Endothelial cell of umbilical vein (primary cell): Measurements from ENCODE around the gene PHB1. TPM values are rescaled to one million over a fixed set of nuclear protein-coding genes. Genes with fewer than 3 reads are reported as not detected.

Experiments used
- BruUV-seq: library from RNA; stranded (reverse); fragments of 400-500 nt; replicated peaks from 2 replicates; lab custom pipeline; 2021; lab: Mats Ljungman, UMichigan
- CTCF ChIA-PET: fragments of 300-600, 350-600 bp; sonication (Branson Sonifier 250); formaldehyde crosslinking; loops from one replicate; lab custom pipeline; 2021; ENCODE audit warnings: antibody characterized with exemption, inconsistent platforms; lab: Charles Lee
- POLR2A ChIA-PET: fragments of 300-600, 350-600 bp; sonication (Branson Sonifier 250); formaldehyde crosslinking; loops from one replicate; lab custom pipeline; 2021; ENCODE audit warnings: antibody characterized with exemption, inconsistent platforms; lab: Charles Lee
- DNase-seq: peaks from one replicate; pipeline ENCODE4 v3.0.0-alpha.2; 2011; ENCODE audit warnings: low read depth, low spot score
- FAIRE-seq: peaks from 2 replicates; lab custom pipeline; 2011; peaks lifted over from hg19 to GRCh38; lab: Jason Lieb, UNC
- H2AFZ ChIP-seq: 2 replicates; pipeline ENCODE4 v1.6.0; 2012; ENCODE audit warnings: low read depth, low read length, control low read depth, inconsistent platforms
- H3K27ac ChIP-seq: 2 replicates; pipeline ENCODE4 v1.5.1; 2011; ENCODE audit warnings: low read depth, mild to moderate bottlenecking, control low read depth, low read length, moderate library complexity; ENCODE audit not compliant: insufficient read depth
- H3K27me3 ChIP-seq, 2 experiments: 2 replicates each; pipeline versions ENCODE4 v1.6.0 to v1.6.1; 2011; ENCODE audit warnings: low read length in 2 of 2, mixed read lengths in 1 of 2; ENCODE audit not compliant: control insufficient read depth in 2 of 2, insufficient read depth in 2 of 2
- H3K36me3 ChIP-seq, 2 experiments: 2 replicates in 1 of 2; 3 replicates in 1 of 2; pipeline ENCODE4 v1.5.1; 2011; ENCODE audit warnings: low read length in 2 of 2, mild to moderate bottlenecking in 1 of 2, moderate library complexity in 1 of 2; ENCODE audit not compliant: control insufficient read depth in 2 of 2, insufficient read depth in 2 of 2; ENCODE audit errors: extremely low read depth in 1 of 2
- H3K4me1 ChIP-seq: 3 replicates; pipeline ENCODE4 v1.5.1; 2011; ENCODE audit warnings: mild to moderate bottlenecking, low read length; ENCODE audit not compliant: control insufficient read depth, insufficient read depth; ENCODE audit errors: extremely low read depth
- H3K4me2 ChIP-seq: 2 replicates; pipeline ENCODE4 v1.6.1; 2011; ENCODE audit warnings: low read length, control low read depth, mixed read lengths; ENCODE audit not compliant: insufficient read depth
- H3K4me3 ChIP-seq, 3 experiments: fragments of 200-600 bp in 1 of 3; sonication (generic), shearing (Covaris generic) in 1 of 3; replicated peaks in 1 of 3; 2 replicates each; pipeline ENCODE4 v1.5.1; 2011 to 2016; ENCODE audit warnings: control low read depth in 3 of 3, low read length in 3 of 3, mild to moderate bottlenecking in 2 of 3, inconsistent platforms in 1 of 3, low read depth in 1 of 3, moderate library complexity in 1 of 3; ENCODE audit not compliant: insufficient read depth in 1 of 3
- H3K79me2 ChIP-seq: 2 replicates; pipeline ENCODE4 v1.6.0; 2012; ENCODE audit warnings: low read length, inconsistent platforms; ENCODE audit not compliant: control insufficient read depth, insufficient read depth
- H3K9ac ChIP-seq: replicated peaks from 2 replicates; pipeline ENCODE3; 2011; ENCODE audit warnings: low read length, control low read depth; ENCODE audit not compliant: insufficient read depth; ENCODE audit errors: extremely low read depth
- H3K9me1 ChIP-seq: replicated peaks from 3 replicates; pipeline ENCODE4 v1.6.0; 2011; ENCODE audit warnings: mild to moderate bottlenecking, low read length; ENCODE audit not compliant: control insufficient read depth, insufficient read depth; ENCODE audit errors: extremely low read depth
- H3K9me3 ChIP-seq: replicated peaks from 2 replicates; pipeline ENCODE4 v1.5.1; 2012; ENCODE audit warnings: low read length, inconsistent platforms; ENCODE audit not compliant: control insufficient read depth, insufficient read depth
- H4K20me1 ChIP-seq: replicated peaks from 2 replicates; pipeline ENCODE3; 2011; ENCODE audit warnings: mild to moderate bottlenecking, low read length; ENCODE audit not compliant: control insufficient read depth, insufficient read depth; ENCODE audit errors: extremely low read depth
- EZH2 ChIP-seq: IDR thresholded peaks from 2 replicates; pipeline ENCODE4 v1.6.1; 2012; ENCODE audit warnings: borderline replicate concordance, low read depth, mild to moderate bottlenecking, moderate library complexity, low read length, inconsistent platforms; ENCODE audit not compliant: severe bottlenecking
- FOS ChIP-seq: IDR thresholded peaks from 2 replicates; pipeline ENCODE4 v1.6.1; 2011; ENCODE audit warnings: mild to moderate bottlenecking, low read length, moderate library complexity, borderline replicate concordance; ENCODE audit not compliant: insufficient read depth
- GATA2 ChIP-seq: IDR thresholded peaks from 2 replicates; pipeline ENCODE4 v1.7.0; 2011; ENCODE audit warnings: low read depth, mild to moderate bottlenecking, moderate library complexity, mixed read lengths, low read length; ENCODE audit not compliant: insufficient read length, insufficient read depth
- JUN ChIP-seq: IDR thresholded peaks from 2 replicates; pipeline ENCODE4 v1.6.1; 2011; ENCODE audit warnings: borderline replicate concordance, low read depth; ENCODE audit not compliant: insufficient read length, insufficient read depth
- MAX ChIP-seq: IDR thresholded peaks from 2 replicates; pipeline ENCODE4 v1.6.1; 2011; ENCODE audit not compliant: insufficient read depth, insufficient read length
- MYC ChIP-seq: IDR thresholded peaks from one replicate; pipeline ENCODE4 v1.6.1; 2011; ENCODE audit warnings: mild to moderate bottlenecking, low read depth, low read length
- POLR2A ChIP-seq: IDR thresholded peaks from 2 replicates; pipeline ENCODE4 v1.6.1; 2012; ENCODE audit warnings: low read depth, mild to moderate bottlenecking, control low read depth, low read length
- POLR2AphosphoS5 ChIP-seq: IDR thresholded peaks from 2 replicates; pipeline ENCODE4 v1.6.1; 2012; ENCODE audit warnings: low read depth, mild to moderate bottlenecking, control low read depth, low read length, moderate library complexity; ENCODE audit not compliant: insufficient read depth
- dilution Hi-C: fragments of 300-500 bp; cut with MboI; formaldehyde crosslinking; loops from one replicate; pipeline ENCODE4 v1.15.0; 2019; ENCODE audit warnings: low sequenced_read_pairs; ENCODE audit not compliant: extremely low pct_ligation_motif_present
- intact Hi-C: fragments of 100-400 bp; cut with micrococcal nuclease; formaldehyde crosslinking; loops from one replicate; pipeline ENCODE4 v1.10.0; 2022
- polyA plus RNA-seq, 4 experiments: library from polyadenylated mRNA; depleted of rRNA in 3 of 4; stranded (reverse) in 3 of 4; unstranded in 1 of 4; fragments of >200 nt; gene quantifications; 2 replicates each; pipeline versions ENCODE4 v1.2.1 to v1.2.3, GENCODE V29; 2011 to 2012; ENCODE audit warnings: missing spikeins in 1 of 4
- total RNA-seq: library from RNA; stranded (reverse); gene quantifications from 2 replicates; pipeline ENCODE4 v1.2.3, GENCODE V29; 2021
- TF ChIP-seq, protein P1 (sequence below), 2 donors: IDR thresholded peaks; 1 replicate in 1 of 2; 2 replicates in 1 of 2; pipeline ENCODE4 v1.5.1; 2011; ENCODE audit warnings: low read length in 2 of 2, mild to moderate bottlenecking in 2 of 2, moderate library complexity in 2 of 2, control low read depth in 1 of 2, inconsistent platforms in 1 of 2, low read depth in 1 of 2; ENCODE audit not compliant: insufficient read depth in 1 of 2; ENCODE audit errors: extremely low read depth in 1 of 2

The PHB1 gene
- total and polyA plus RNA-seq, 2 donors (not counting 3 experiments of a cell fraction or from before 2014, with no cell fraction given), result 222 to 287 TPM

DNA sequence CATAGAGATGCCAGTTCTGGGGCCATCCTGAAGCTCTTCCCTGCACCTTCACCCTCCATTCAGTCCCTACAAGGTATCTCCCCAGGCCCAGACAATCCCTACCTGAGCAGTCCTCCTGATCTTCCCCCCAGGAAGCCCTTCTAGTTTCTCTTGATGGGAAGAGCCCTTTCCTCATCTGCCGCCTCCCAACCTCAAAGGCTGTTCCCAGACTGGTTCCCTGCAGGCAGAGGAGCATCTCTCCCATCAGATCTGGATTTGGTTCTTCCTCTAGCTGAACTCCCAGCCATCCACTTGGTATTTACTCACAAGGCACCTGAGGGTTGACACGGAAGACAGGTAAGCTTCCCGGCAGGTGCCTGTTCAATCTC, 24.6 kb upstream of the PHB1 start:
- no peaks in the 10 kb centered on the region for H3K4me1 ChIP-seq
- no peak overlapping the region for H3K27ac ChIP-seq
- no TSS peak for BruUV-seq
- POLR2A ChIA-PET, result no interaction called here
- no peaks in the 10 kb centered on the region for H3K36me3 ChIP-seq
- no peak overlapping the region for H3K4me2 ChIP-seq
- H3K9ac ChIP-seq, result no peak overlapping the region
- no peaks in the 10 kb centered on the region for H3K9me1 ChIP-seq
- H4K20me1 ChIP-seq, result no peaks in the 10 kb centered on the region
- CTCF ChIA-PET, result interaction anchor here (9.6 kb wide), 1 partner anchor 118 kb away, joined by 188 read pairs; no protein-coding TSS in a partner anchor
- DNase-seq, result no peak
- no peaks in the 10 kb centered on the region for H3K9me3 ChIP-seq
- no peak overlapping the region for H3K4me3 ChIP-seq
- no peaks in the 10 kb centered on the region for H3K79me2 ChIP-seq
- intact Hi-C loops (no loop called here), dilution Hi-C loops (no loop called here)
- TF ChIP-seq FOS (no peak), EZH2 (no peak), MAX (no peak), POLR2AphosphoS5 (no peak), MYC (no peak), GATA2 (no peak), POLR2A (no peak), JUN (no peak)
- TF ChIP-seq, protein P1, sequence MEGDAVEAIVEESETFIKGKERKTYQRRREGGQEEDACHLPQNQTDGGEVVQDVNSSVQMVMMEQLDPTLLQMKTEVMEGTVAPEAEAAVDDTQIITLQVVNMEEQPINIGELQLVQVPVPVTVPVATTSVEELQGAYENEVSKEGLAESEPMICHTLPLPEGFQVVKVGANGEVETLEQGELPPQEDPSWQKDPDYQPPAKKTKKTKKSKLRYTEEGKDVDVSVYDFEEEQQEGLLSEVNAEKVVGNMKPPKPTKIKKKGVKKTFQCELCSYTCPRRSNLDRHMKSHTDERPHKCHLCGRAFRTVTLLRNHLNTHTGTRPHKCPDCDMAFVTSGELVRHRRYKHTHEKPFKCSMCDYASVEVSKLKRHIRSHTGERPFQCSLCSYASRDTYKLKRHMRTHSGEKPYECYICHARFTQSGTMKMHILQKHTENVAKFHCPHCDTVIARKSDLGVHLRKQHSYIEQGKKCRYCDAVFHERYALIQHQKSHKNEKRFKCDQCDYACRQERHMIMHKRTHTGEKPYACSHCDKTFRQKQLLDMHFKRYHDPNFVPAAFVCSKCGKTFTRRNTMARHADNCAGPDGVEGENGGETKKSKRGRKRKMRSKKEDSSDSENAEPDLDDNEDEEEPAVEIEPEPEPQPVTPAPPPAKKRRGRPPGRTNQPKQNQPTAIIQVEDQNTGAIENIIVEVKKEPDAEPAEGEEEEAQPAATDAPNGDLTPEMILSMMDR (IDR thresholded peaks at IDR 0.05; ENCODE audit: extremely low read depth in 1 of 2, insufficient read depth in 1 of 2, low read depth in 1 of 2, low read length in 2 of 2), result no peak
- FAIRE-seq, result no peak
- peaks cover 27% of the 10 kb centered on the region in 2 experiments for H3K27me3 ChIP-seq
- no peak overlapping the region for H2AFZ ChIP-seq
